Spleen (tissue), 11 donors: ENCODE data around the gene CRYAA. TPM values are rescaled to one million over a fixed set of nuclear protein-coding genes. Genes with fewer than 3 reads are reported as not detected.
"Not testable (repeated sequence)": the region's sequence is repeated elsewhere in the genome, so short reads cannot be mapped to it uniquely, and the experiment has no call there.

Source experiments
- DNase-seq: peaks from one replicate; pipeline ENCODE4 v3.0.0-alpha.2; 2020
- H3K27ac ChIP-seq, 8 donors: fragments of 200-600 bp; sonication (generic) in 7 of 8; 1 replicate in 4 of 8; 2 replicates in 4 of 8; pipeline versions ENCODE4 v1.5.0 to v1.8.0; 2016 to 2021; ENCODE audit warnings: inconsistent platforms in 4 of 8, mild to moderate bottlenecking in 4 of 8, moderate library complexity in 1 of 8
- H3K27me3 ChIP-seq, 7 donors: fragments of 200-600 bp; sonication (generic) in 6 of 7; replicated peaks in 1 of 7; 1 replicate in 4 of 7; 2 replicates in 3 of 7; pipeline versions ENCODE4 v1.5.0 to v1.8.0; 2016 to 2021; ENCODE audit warnings: inconsistent platforms in 3 of 7, mild to moderate bottlenecking in 1 of 7
- H3K36me3 ChIP-seq, 6 donors: fragments of 200-600 bp; sonication (generic) in 5 of 6; 1 replicate in 4 of 6; 2 replicates in 2 of 6; pipeline versions ENCODE4 v1.5.0 to v1.8.0; 2016 to 2021; ENCODE audit warnings: inconsistent platforms in 2 of 6
- H3K4me1 ChIP-seq, 6 donors: fragments of 200-600 bp; sonication (generic) in 5 of 6; 1 replicate in 3 of 6; 2 replicates in 3 of 6; pipeline versions ENCODE4 v1.5.0 to v1.8.0; 2016 to 2021; ENCODE audit warnings: inconsistent platforms in 3 of 6
- H3K4me3 ChIP-seq, 8 donors: fragments of 200-600 bp; sonication (generic) in 7 of 8; 1 replicate in 4 of 8; 2 replicates in 4 of 8; pipeline versions ENCODE4 v1.5.0 to v1.8.0; 2016 to 2021; ENCODE audit warnings: inconsistent platforms in 4 of 8, mild to moderate bottlenecking in 4 of 8, moderate library complexity in 2 of 8
- H3K9me3 ChIP-seq, 8 donors: fragments of 200-600 bp; sonication (generic) in 7 of 8; 1 replicate in 4 of 8; 2 replicates in 4 of 8; pipeline versions ENCODE4 v1.5.0 to v1.8.0; 2016 to 2021; ENCODE audit warnings: inconsistent platforms in 4 of 8
- WGBS, 5 donors: extraction: QIAGEN DNeasy Blood & Tissue Kit in 3 of 5; methylation state at CpG; one replicate each; pipeline versions ENCODE4 v1.1.5 to v1.1.7; 2013 to 2018; 5-methylcytosine and 5-hydroxymethylcytosine counted together
- intact Hi-C: fragments of 100-400 bp; cut with DNase I; formaldehyde crosslinking; loops from one replicate; pipeline ENCODE4 v1.15.0; 2023; ENCODE audit warnings: low total_unique reads
- polyA plus RNA-seq, 3 donors: library from polyadenylated mRNA; stranded (reverse); fragments of 200-250 nt; gene quantifications; one replicate each; pipeline ENCODE4 v1.2.1, GENCODE V29; 2013
- total RNA-seq, 7 donors: library from RNA; depleted of rRNA in 3 of 7; stranded (reverse); fragments of >200 nt in 3 of 7; fragmentation: NEBNext Ultra II Directional in 4 of 7; extraction: Animal tissue kit (Norgen Biotek cat#: 25700) in 4 of 7; gene quantifications; one replicate each; pipeline versions ENCODE4 v1.1.0 to v1.2.1, GENCODE V29; 2016 to 2021
- donor health status: healthy with polysubstance abuse.
- donor health status: DM: no; HTN: no; CAD: no; lungs with moderate emphysema.
- donor health status: DM: no; HTN: no; CAD: no.
- donor health status: Bipolar disorder and iron deficiency.
- donor health status: healthy.
- donor health status: DM: no; HTN: no; CAD: no.
- donor health status: DM: yes; HTN: yes; CAD: no.

The CRYAA gene
- total and polyA plus RNA-seq, 10 donors = not detected

GRCh38 chr21:43161826-43162707, 6.7 kb upstream of the CRYAA start:
- DNase-seq, H3K9me3 ChIP-seq, H3K36me3 ChIP-seq, H3K4me1 ChIP-seq, H3K27ac ChIP-seq, H3K4me3 ChIP-seq, H3K27me3 ChIP-seq, intact Hi-C loops: not testable (repeated sequence)
- WGBS, 5 donors = no CpG with 5 or more reads among the region's 24 CpGs

- DNase-seq, H3K36me3 ChIP-seq, intact Hi-C loops, H3K27me3 ChIP-seq, H3K27ac ChIP-seq, H3K9me3 ChIP-seq, H3K4me3 ChIP-seq, H3K4me1 ChIP-seq: not testable (repeated sequence)
- WGBS, 5 donors = no CpG with 5 or more reads among the region's 9 CpGs
Measured at GRCh38 chr21:43162708-43163205, 6.1 kb upstream of the CRYAA start.

- H3K4me1 ChIP-seq, H3K4me3 ChIP-seq, H3K36me3 ChIP-seq, H3K27me3 ChIP-seq, H3K27ac ChIP-seq, intact Hi-C loops, DNase-seq, H3K9me3 ChIP-seq: not testable (repeated sequence)
- WGBS, 5 donors = no CpG with 5 or more reads among the region's 3 CpGs
Measured at GRCh38 chr21:43164823-43165222, 4.0 kb upstream of the CRYAA start.

GRCh38 chr21:43165734-43166133, 3.1 kb upstream of the CRYAA start:
- H3K4me3 ChIP-seq, H3K4me1 ChIP-seq, H3K36me3 ChIP-seq, DNase-seq, H3K27ac ChIP-seq, H3K27me3 ChIP-seq, intact Hi-C loops, H3K9me3 ChIP-seq: not testable (repeated sequence)
- 94% methylated on average over 4 of the region's 15 CpGs; no CpG with 5 or more reads in 4 of the 5 donors for WGBS, 5 donors

- WGBS, 5 donors = 72 to 84% methylated on average over 3 to 4 of the region's 23 CpGs; no CpG with 5 or more reads in 3 of the 5 donors
- H3K4me3 ChIP-seq, DNase-seq, H3K27me3 ChIP-seq, H3K27ac ChIP-seq, H3K4me1 ChIP-seq, H3K9me3 ChIP-seq, intact Hi-C loops, H3K36me3 ChIP-seq: not testable (repeated sequence)
Measured at GRCh38 chr21:43169230-43169886, 550 bp downstream of the CRYAA start.

- H3K27ac ChIP-seq, H3K9me3 ChIP-seq, intact Hi-C loops, H3K36me3 ChIP-seq, H3K4me1 ChIP-seq, H3K27me3 ChIP-seq, H3K4me3 ChIP-seq, DNase-seq: not testable (repeated sequence)
- 100% methylated on average over 1 of the region's 10 CpGs; no CpG with 5 or more reads in 4 of the 5 donors for WGBS, 5 donors
Measured at GRCh38 chr21:43169891-43170290, 1.1 kb downstream of the CRYAA start.

GRCh38 chr21:43172812-43173211, 4.0 kb downstream of the CRYAA start:
- H3K27me3 ChIP-seq, H3K4me3 ChIP-seq, H3K9me3 ChIP-seq, intact Hi-C loops, DNase-seq, H3K4me1 ChIP-seq, H3K27ac ChIP-seq, H3K36me3 ChIP-seq: not testable (repeated sequence)
- 12% methylated on average over 5 of the region's 29 CpGs; no CpG with 5 or more reads in 4 of the 5 donors for WGBS, 5 donors

- H3K9me3 ChIP-seq, H3K4me1 ChIP-seq, H3K4me3 ChIP-seq, H3K27me3 ChIP-seq, intact Hi-C loops, H3K36me3 ChIP-seq, H3K27ac ChIP-seq, DNase-seq: not testable (repeated sequence)
- 2 to 18% (median 17%) methylated on average over 4 to 7 of the region's 18 CpGs; no CpG with 5 or more reads in 2 of the 5 donors for WGBS, 5 donors
Measured at GRCh38 chr21:43173438-43173837, 4.6 kb downstream of the CRYAA start.

GRCh38 chr21:43173930-43174329, 5.1 kb downstream of the CRYAA start:
- intact Hi-C loops, DNase-seq, H3K4me1 ChIP-seq, H3K27me3 ChIP-seq, H3K27ac ChIP-seq, H3K9me3 ChIP-seq, H3K4me3 ChIP-seq, H3K36me3 ChIP-seq: not testable (repeated sequence)
- WGBS, 5 donors = 85 to 92% (median 89%) methylated on average over 6 to 8 of the region's 12 CpGs; no CpG with 5 or more reads in 2 of the 5 donors

- H3K4me1 ChIP-seq, H3K9me3 ChIP-seq, H3K27me3 ChIP-seq, H3K4me3 ChIP-seq, H3K36me3 ChIP-seq, H3K27ac ChIP-seq, DNase-seq, intact Hi-C loops: not testable (repeated sequence)
- WGBS, 5 donors = 100% methylated on average over 2 of the region's 4 CpGs; no CpG with 5 or more reads in 4 of the 5 donors
Measured at GRCh38 chr21:43174998-43175397, 6.2 kb downstream of the CRYAA start.

GRCh38 chr21:43176621-43177020, 7.8 kb downstream of the CRYAA start:
- intact Hi-C loops, H3K9me3 ChIP-seq, H3K4me1 ChIP-seq, DNase-seq, H3K27me3 ChIP-seq, H3K27ac ChIP-seq, H3K4me3 ChIP-seq, H3K36me3 ChIP-seq: not testable (repeated sequence)
- WGBS, 5 donors = no CpG with 5 or more reads among the region's 16 CpGs
